Measurements from ENCODE around the gene VSTM4.

The VSTM4 gene

GRCh38 chr10:49144058-49144720 is 28.9 kb upstream of the VSTM4 start:
- H3K4me3 ChIP-seq (ENCODE audit: low read depth, low read length), result no peak overlapping the region
- no peak for DNase-seq (ENCODE audit: low read depth)
- TF ChIP-seq CTCF (IDR thresholded peaks at IDR 0.05; ENCODE audit: control insufficient read depth, extremely low read depth, insufficient read depth), result no peak

- no peak overlapping the region for H3K4me3 ChIP-seq (ENCODE audit: low read depth, low read length)
- no peak for TF ChIP-seq CTCF (IDR thresholded peaks at IDR 0.05; ENCODE audit: control insufficient read depth, extremely low read depth, insufficient read depth)
- no peak for DNase-seq (ENCODE audit: low read depth)
Measured at GRCh38 chr10:49143249-49143648, 27.9 kb upstream of the VSTM4 start.

GRCh38 chr10:49141541-49142332 is 26.4 kb upstream of the VSTM4 start:
- DNase-seq (ENCODE audit: low read depth), result no peak
- H3K4me3 ChIP-seq (ENCODE audit: low read depth, low read length), result no peak overlapping the region
- TF ChIP-seq CTCF (IDR thresholded peaks at IDR 0.05; ENCODE audit: control insufficient read depth, extremely low read depth, insufficient read depth), result no peak

GRCh38 chr10:49140304-49141177 is 25.2 kb upstream of the VSTM4 start:
- no peak for DNase-seq (ENCODE audit: low read depth)
- H3K4me3 ChIP-seq (ENCODE audit: low read depth, low read length), result no peak overlapping the region
- TF ChIP-seq CTCF (IDR thresholded peaks at IDR 0.05; ENCODE audit: control insufficient read depth, extremely low read depth, insufficient read depth), result no peak

GRCh38 chr10:49139846-49140195 is 24.5 kb upstream of the VSTM4 start:
- no peak overlapping the region for H3K4me3 ChIP-seq (ENCODE audit: low read depth, low read length)
- no peak for DNase-seq (ENCODE audit: low read depth)
- TF ChIP-seq CTCF (IDR thresholded peaks at IDR 0.05; ENCODE audit: control insufficient read depth, extremely low read depth, insufficient read depth), result no peak

- no peak overlapping the region for H3K4me3 ChIP-seq (ENCODE audit: low read depth, low read length)
Measured at GRCh38 chr10:49139028-49139845, 23.9 kb upstream of the VSTM4 start.

More at GRCh38 chr10:49139028-49139845, 23.9 kb upstream of the VSTM4 start:
- no peak for DNase-seq (ENCODE audit: low read depth)
- TF ChIP-seq CTCF (IDR thresholded peaks at IDR 0.05; ENCODE audit: control insufficient read depth, extremely low read depth, insufficient read depth), result no peak

Data from LNCaP clone FGC (cell line).